Glomerular visceral epithelial cell (primary cell): ENCODE measurements around the gene PCP4L1.
"Not testable (repeated sequence)": the region's sequence is repeated elsewhere in the genome, so short reads cannot be mapped to it uniquely, and the experiment has no call there.

Experiments used
- DNase-seq: peaks from one replicate; pipeline ENCODE4 v3.0.0-alpha.2; 2016; ENCODE audit errors: extremely low spot score

Gene PCP4L1

DNA sequence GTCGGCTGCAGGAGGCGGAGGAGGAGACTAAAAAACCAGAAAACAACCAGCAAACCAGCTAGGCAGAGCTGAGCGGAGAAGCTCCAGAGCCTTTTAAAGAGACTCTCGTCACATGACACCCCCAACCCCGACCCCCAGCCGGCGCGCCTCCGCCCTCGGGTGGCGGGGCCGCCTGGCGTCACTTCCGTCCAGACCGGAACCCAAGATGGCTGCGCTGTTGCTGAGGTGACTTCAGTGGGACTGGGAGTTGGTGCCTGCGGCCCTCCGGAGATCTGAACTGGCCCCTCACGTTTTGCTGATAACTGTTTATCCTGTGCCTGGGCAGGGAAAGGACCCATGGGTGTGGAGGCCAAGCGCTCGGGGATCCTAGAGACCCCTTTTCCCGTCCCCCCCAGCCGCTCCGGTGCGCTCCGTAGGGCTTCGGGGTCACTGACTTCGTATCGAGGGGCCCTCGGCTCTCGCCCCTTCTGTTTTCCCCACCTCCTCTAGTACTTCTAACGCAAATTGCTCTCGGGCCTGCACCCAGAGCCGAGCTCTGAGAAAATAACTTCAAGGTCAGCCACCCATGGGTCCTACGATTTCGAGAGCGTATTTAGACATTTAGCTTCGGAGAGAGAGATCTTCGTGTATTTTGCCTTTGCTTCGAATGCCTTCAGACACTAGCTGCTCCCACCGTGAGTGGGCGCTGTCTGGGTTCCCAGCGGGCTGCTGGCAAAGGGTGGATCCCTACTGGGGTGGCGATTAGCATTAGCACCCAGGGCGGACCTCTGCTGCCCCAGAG, 55.8 kb downstream of the PCP4L1 start, which contains the start of gene SDHC:
TSS of gene SDHC (plus strand) at position 181 of the 781 bp plus-strand sequence. CDS start at position 206, 25 bp downstream.
- peak; percentile 87 for DNase-seq

DNA sequence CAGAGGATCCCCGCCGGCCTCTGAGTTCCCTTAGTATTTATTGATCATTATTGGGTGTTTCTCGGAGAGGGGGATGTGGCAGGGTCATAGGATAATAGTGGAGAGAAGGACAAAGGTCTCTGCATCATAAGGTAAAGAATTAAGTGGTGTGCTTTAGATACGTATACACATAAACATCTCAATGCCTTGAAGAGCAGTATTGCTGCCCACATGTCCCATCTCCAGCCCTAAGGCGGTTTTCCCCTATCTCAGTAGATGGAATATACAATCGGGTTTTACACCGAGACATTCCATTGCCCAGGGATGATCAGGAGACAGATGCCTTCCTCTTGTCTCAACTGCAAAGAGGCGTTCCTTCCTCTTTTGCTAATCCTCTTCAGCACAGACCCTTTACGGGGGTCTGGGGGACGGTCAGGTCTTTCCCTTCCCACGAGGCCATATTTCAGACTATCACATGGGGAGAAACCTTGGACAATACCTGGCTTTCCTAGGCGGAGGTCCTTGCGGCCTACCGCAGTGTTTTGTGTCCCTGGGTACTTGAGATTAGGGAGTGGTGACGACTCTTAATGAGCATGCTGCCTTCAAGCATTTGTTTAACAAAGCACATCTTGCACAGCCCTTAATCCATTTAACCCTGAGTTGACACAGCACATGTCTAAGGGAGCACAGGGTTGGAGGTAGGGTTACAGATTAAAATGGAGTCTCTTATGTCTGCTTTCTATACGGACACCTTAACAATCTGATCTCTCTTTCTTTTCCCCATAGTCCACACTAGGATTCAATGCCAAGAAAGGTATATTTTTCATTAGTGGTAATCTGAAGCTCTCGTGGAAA, 57.5 kb downstream of the PCP4L1 start:
- DNase-seq, result not testable (repeated sequence)

DNA sequence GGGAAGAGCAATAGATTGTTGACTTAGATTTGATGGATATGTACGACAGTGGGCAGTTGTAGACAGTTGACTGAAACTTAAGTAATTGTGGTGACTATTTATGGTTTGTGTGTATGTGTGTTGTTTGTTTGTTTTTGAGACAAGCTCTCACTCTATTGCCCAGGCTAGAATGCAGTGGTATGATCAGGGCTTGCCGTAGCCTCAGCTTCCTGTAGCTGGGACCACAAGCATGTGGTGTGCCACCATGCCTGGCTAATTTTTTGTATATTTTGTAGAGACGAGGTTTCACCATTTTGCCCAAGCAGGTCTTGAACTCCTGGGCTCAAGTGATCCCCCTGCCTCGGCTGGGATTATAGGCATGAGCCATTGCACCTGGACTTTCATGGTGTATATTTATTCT, 65.5 kb downstream of the PCP4L1 start:
- no peak for DNase-seq

DNA sequence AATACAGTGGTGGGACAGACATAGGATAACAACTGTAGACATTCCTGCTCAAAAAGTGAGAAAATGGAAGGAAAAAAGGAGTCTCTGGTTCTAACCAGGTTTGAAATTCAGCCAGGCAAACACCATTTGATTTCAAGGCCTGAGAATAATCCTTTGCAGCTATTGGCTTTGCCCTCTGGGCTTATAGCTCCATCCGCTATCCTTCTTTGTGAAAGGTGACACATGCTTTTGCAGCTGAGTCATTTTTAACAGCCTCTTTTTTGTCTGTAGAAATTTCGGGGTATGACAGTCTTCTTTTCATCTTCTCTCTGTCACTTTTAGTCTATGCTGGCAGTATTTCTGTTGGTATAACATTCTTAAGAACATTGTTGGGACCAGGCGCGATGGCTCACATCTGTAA, 71.8 kb downstream of the PCP4L1 start:
- DNase-seq, result no peak

DNA sequence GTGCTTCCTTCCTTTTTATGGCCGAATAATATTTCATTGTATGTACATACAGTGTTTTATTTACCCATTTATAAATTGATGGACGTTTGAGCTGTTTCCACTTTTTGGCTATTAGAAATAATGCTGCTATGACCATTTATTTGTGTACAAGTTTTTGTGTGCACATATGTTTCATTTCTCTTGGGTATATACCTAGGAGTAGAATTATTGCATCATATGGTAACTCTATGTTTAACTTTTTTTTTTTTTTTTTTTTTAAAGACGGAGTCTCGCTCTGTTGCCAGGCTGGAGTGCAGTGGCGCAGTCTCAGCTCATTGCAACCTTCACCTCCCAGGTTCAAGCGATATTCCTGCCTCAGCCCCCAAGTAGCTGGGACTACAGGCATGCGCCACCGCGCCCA, 74.6 kb downstream of the PCP4L1 start:
- no peak for DNase-seq
